MM.1S (cell line): ENCODE measurements around the gene SLC35A4.

Source experiments
- DNase-seq: peaks from one replicate; pipeline ENCODE4 v3.0.0-alpha.2; 2015
- H2AFZ ChIP-seq: fragments of 300-600 bp; sonication (generic); 2 replicates; pipeline ENCODE4 v1.6.0; 2016; ENCODE audit warnings: antibody characterized with exemption, low read length
- H3F3A ChIP-seq: fragments of 300-600 bp; sonication (generic); 2 replicates; pipeline ENCODE4 v1.6.1; 2016; ENCODE audit warnings: mild to moderate bottlenecking, antibody characterized with exemption, low read length, moderate library complexity, mixed read lengths; ENCODE audit not compliant: insufficient read depth
- H3K27ac ChIP-seq: fragments of 300-600 bp; sonication (generic); 2 replicates; pipeline ENCODE4 v1.5.1; 2016; ENCODE audit warnings: mild to moderate bottlenecking, low read length
- H3K27me3 ChIP-seq: fragments of 300-600 bp; sonication (generic); replicated peaks from 2 replicates; pipeline ENCODE4 v1.6.0; 2016; ENCODE audit warnings: low read length; ENCODE audit not compliant: insufficient read depth
- H3K36me3 ChIP-seq: fragments of 300-600 bp; sonication (generic); replicated peaks from 2 replicates; pipeline ENCODE4 v1.6.1; 2016; ENCODE audit warnings: mild to moderate bottlenecking, low read length, mixed read lengths; ENCODE audit not compliant: insufficient read depth
- H3K4me1 ChIP-seq: fragments of 300-600 bp; sonication (generic); 2 replicates; pipeline ENCODE4 v1.6.1; 2016; ENCODE audit warnings: low read length, mixed read lengths
- H3K4me2 ChIP-seq: fragments of 300-600 bp; sonication (generic); 2 replicates; pipeline ENCODE4 v1.6.0; 2016; ENCODE audit warnings: low read depth, low read length
- H3K4me3 ChIP-seq: fragments of 300-600 bp; sonication (generic); 2 replicates; pipeline ENCODE4 v1.5.1; 2016; ENCODE audit warnings: low read length, mixed read lengths
- H3K79me2 ChIP-seq: fragments of 300-600 bp; sonication (generic); 2 replicates; pipeline ENCODE4 v1.6.1; 2016; ENCODE audit warnings: mixed run types, low read length, mixed read lengths
- H3K9ac ChIP-seq: fragments of 300-600 bp; sonication (generic); 2 replicates; pipeline ENCODE4 v1.6.1; 2016; ENCODE audit warnings: low read length, mixed read lengths
- H3K9me2 ChIP-seq: fragments of 300-600 bp; sonication (generic); replicated peaks from 2 replicates; pipeline ENCODE4 v1.6.1; 2016; ENCODE audit warnings: mild to moderate bottlenecking, low read length, mixed read lengths; ENCODE audit not compliant: insufficient read depth
- H3K9me3 ChIP-seq: fragments of 300-600 bp; sonication (generic); replicated peaks from 2 replicates; pipeline ENCODE4 v1.6.1; 2016; ENCODE audit warnings: mild to moderate bottlenecking, low read length, mixed read lengths; ENCODE audit not compliant: insufficient read depth
- H4K20me1 ChIP-seq: fragments of 300-600 bp; sonication (generic); 2 replicates; pipeline ENCODE4 v1.6.1; 2016; ENCODE audit warnings: mild to moderate bottlenecking, low read length, moderate library complexity, mixed read lengths; ENCODE audit not compliant: insufficient read depth
- EZH2 ChIP-seq: fragments of 300-600 bp; sonication (generic); optimal IDR thresholded peaks from 2 replicates; pipeline ENCODE3; 2017; ENCODE audit warnings: low read depth, mild to moderate bottlenecking, antibody characterized with exemption, low read length, mixed read lengths
- EZH2phosphoT487 ChIP-seq: fragments of 300-600 bp; sonication (generic); IDR thresholded peaks from 2 replicates; pipeline ENCODE4 v1.6.1; 2018; ENCODE audit warnings: antibody characterized with exemption, low read length
- TF ChIP-seq, protein P1 (sequence below): fragments of 300-600 bp; sonication (generic); IDR thresholded peaks from 2 replicates; pipeline ENCODE4 v1.5.1; 2016; ENCODE audit warnings: antibody characterized with exemption, low read length, mixed read lengths

SLC35A4 gene

DNA sequence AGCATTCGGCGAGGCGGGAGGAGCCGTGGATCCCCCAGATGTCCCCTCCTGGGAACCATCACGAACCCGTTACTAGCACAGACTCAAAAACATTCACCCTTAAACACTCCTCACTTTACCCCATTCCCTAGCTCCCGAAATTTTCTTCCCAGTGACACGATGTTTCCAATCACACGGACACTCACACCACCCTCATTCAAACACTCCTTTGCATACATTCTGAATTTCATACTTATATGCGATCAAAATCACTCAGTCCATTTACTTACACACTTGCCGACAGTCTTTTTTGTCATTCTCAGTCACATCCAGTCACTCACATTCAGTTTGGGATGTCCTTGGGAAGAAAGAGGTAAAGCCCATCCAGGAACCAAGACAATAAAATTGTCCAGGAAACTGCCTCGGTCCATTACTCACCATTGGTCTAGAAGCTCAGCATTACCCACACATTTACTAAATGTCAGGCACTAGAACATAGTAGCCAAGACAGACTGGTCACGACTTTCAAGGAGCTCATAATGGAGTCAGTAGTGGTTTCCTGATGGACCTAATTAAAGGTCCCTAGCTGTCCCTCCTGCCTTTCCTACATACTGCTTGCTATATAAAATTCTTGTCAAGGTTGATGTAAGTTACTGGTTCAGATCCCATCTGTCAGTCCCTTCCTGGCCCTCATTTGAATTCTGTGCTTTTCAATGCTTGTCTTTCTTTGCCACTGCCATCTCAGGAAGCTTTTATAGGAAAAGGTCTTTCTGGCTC, 574 bp downstream of the SLC35A4 start:
- Histone ChIP-seq H3F3A (peaks cover 18% of the 10 kb centered on the region), H3K79me2 (peaks cover 43% of the 10 kb centered on the region), H3K4me1 (peaks cover 41% of the 10 kb centered on the region), H3K9me2 (no peaks in the 10 kb centered on the region), H3K4me3 (peak overlapping the region; percentile 70), H3K27me3 (no peaks in the 10 kb centered on the region), H3K27ac (peak overlapping the region; percentile 77), H3K9me3 (no peaks in the 10 kb centered on the region), H4K20me1 (no peaks in the 10 kb centered on the region), H3K9ac (peak overlapping the region; percentile 89), H3K36me3 (no peaks in the 10 kb centered on the region), H2AFZ (peak overlapping the region; percentile 81), H3K4me2 (peak overlapping the region; percentile 70)
- DNase-seq, result no peak
- TF ChIP-seq, protein P1, sequence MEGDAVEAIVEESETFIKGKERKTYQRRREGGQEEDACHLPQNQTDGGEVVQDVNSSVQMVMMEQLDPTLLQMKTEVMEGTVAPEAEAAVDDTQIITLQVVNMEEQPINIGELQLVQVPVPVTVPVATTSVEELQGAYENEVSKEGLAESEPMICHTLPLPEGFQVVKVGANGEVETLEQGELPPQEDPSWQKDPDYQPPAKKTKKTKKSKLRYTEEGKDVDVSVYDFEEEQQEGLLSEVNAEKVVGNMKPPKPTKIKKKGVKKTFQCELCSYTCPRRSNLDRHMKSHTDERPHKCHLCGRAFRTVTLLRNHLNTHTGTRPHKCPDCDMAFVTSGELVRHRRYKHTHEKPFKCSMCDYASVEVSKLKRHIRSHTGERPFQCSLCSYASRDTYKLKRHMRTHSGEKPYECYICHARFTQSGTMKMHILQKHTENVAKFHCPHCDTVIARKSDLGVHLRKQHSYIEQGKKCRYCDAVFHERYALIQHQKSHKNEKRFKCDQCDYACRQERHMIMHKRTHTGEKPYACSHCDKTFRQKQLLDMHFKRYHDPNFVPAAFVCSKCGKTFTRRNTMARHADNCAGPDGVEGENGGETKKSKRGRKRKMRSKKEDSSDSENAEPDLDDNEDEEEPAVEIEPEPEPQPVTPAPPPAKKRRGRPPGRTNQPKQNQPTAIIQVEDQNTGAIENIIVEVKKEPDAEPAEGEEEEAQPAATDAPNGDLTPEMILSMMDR, result no peak
- TF ChIP-seq EZH2phosphoT487 (no peak), EZH2 (no peak)

DNA sequence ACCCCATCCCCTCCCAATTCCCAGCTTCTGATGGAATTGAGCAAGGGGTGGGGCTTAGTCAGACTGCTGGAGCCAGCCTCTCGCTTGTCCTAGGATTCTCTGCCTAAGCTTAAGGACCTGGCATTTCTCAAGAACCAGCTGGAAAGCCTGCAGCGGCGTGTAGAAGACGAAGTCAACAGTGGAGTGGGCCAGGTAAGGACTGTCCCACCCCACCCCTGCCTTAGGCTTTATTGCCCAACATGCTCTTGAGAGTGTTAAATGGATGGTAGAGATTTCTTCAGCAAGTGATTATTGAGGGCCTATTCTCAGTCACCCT, 1.1 kb downstream of the SLC35A4 start:
- no peaks in the 10 kb centered on the region for H3K27me3 ChIP-seq
- peaks cover 44% of the 10 kb centered on the region for H3K4me1 ChIP-seq
- H3K9me2 ChIP-seq, result no peaks in the 10 kb centered on the region
- peaks cover 18% of the 10 kb centered on the region for H3F3A ChIP-seq
- H3K79me2 ChIP-seq, result peaks cover 46% of the 10 kb centered on the region
- no peak overlapping the region for H2AFZ ChIP-seq
- TF ChIP-seq EZH2phosphoT487, result no peak
- TF ChIP-seq, protein P1, result no peak
- TF ChIP-seq EZH2, result no peak
- no peaks in the 10 kb centered on the region for H3K36me3 ChIP-seq
- no peaks in the 10 kb centered on the region for H3K9me3 ChIP-seq
- peak overlapping the region; percentile 70 for H3K4me3 ChIP-seq
- H4K20me1 ChIP-seq, result no peaks in the 10 kb centered on the region
- no peak overlapping the region; the same call in 1 of the 2 replicates for H3K9ac ChIP-seq
- peak overlapping the region; percentile 70 for H3K4me2 ChIP-seq
- no peak for DNase-seq
- no peak overlapping the region for H3K27ac ChIP-seq

- Histone ChIP-seq H4K20me1 (no peaks in the 10 kb centered on the region), H3K27ac (no peak overlapping the region), H3K9me2 (no peaks in the 10 kb centered on the region), H3K4me3 (no peak overlapping the region), H3K9me3 (no peaks in the 10 kb centered on the region), H3F3A (peaks cover 18% of the 10 kb centered on the region), H3K9ac (no peak overlapping the region), H3K36me3 (no peaks in the 10 kb centered on the region), H2AFZ (no peak overlapping the region), H3K4me1 (peaks cover 44% of the 10 kb centered on the region), H3K27me3 (no peaks in the 10 kb centered on the region), H3K79me2 (peaks cover 46% of the 10 kb centered on the region), H3K4me2 (no peak overlapping the region)
- no peak for DNase-seq
- TF ChIP-seq EZH2, result no peak
- TF ChIP-seq, protein P1, result no peak
- no peak for TF ChIP-seq EZH2phosphoT487
Measured at GRCh38 chr5:140566665-140567064, 2.0 kb downstream of the SLC35A4 start.
